Upper lobe of right lung (tissue), 1 donor: ENCODE data around the gene MTARC1. TPM values are rescaled to one million over a fixed set of nuclear protein-coding genes. Genes with fewer than 3 reads are reported as not detected.

ENCODE experiments used
- ATAC-seq: fragments of 200-7000 bp; cut with Tn5 transposase; one replicate; pipeline ENCODE4 v1.9.1; 2020; ENCODE audit warnings: mild to moderate bottlenecking, moderate library complexity
- DNase-seq: peaks from one replicate; pipeline ENCODE4 v3.0.0-alpha.2; 2020
- H3K27ac ChIP-seq: fragments of 200-600 bp; one replicate; pipeline ENCODE4 v1.8.0; 2022
- H3K27me3 ChIP-seq: fragments of 200-600 bp; one replicate; pipeline ENCODE4 v1.8.0; 2022; ENCODE audit warnings: mild to moderate bottlenecking
- H3K36me3 ChIP-seq: fragments of 200-600 bp; one replicate; pipeline ENCODE4 v1.8.0; 2022
- H3K4me1 ChIP-seq: fragments of 200-600 bp; one replicate; pipeline ENCODE4 v1.8.0; 2022
- H3K4me3 ChIP-seq: fragments of 200-600 bp; one replicate; pipeline ENCODE4 v1.8.0; 2022; ENCODE audit warnings: mild to moderate bottlenecking
- H3K9me3 ChIP-seq: fragments of 200-600 bp; one replicate; pipeline ENCODE4 v1.8.0; 2022
- intact Hi-C: fragments of 100-400 bp; cut with DNase I; formaldehyde crosslinking; loops from one replicate; pipeline ENCODE4 v1.11.0; 2022
- total RNA-seq: library from RNA; stranded (reverse); fragmentation: NEBNext Ultra II Directional; extraction: Animal tissue kit (Norgen Biotek cat#: 25700); gene quantifications from one replicate; pipeline ENCODE4 v1.2.1, GENCODE V29; 2021
- TF ChIP-seq, protein P1 (sequence below): fragments of 200-600 bp; IDR thresholded peaks from one replicate; pipeline ENCODE4 v1.8.0; 2022; ENCODE audit warnings: antibody characterized with exemption
- donor health status: DM: no; HTN: yes; CAD: no; lungs with severe emphysema.

MTARC1 gene
- total RNA-seq, 1 donor from 2014 or later, result 25.2 TPM

DNA sequence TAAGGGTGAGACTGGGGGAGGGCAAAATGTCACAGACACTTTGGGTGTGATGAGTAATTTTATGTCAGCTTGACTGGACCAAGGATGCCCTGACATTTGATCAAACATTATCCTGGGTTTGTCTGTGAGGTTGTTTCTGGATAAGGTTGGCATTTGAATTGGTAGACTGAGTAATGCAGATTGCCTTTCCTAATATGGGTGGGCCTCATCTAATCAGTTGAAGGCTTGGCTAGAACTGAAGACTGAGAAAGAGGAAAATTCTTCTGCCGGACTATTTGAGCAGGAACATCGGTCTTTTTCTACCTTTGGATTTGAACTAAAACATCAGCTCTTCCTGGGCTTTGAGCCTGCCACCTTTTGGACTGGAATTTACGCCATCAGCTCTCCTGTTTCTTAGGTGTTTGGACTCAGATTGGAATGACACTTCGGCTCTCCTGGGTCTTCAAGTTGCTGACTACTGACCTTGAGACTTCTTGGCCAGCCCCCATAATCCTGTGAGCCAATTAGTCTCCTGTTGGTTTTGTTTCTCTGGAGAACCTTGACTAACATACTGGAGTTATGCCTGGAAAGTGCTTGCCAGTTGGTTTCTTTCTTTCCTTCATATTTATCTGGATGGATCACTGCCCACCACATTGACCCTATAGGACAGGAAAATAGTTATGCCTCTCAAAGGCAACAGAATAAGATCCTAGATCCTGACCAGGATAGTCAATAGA lies 47.6 kb downstream of the MTARC1 start:
- peaks cover 3% of the 10 kb centered on the region for H3K4me1 ChIP-seq
- no peaks in the 10 kb centered on the region for H3K36me3 ChIP-seq
- H3K27me3 ChIP-seq, result no peaks in the 10 kb centered on the region
- no peaks in the 10 kb centered on the region for H3K9me3 ChIP-seq
- TF ChIP-seq, protein P1, sequence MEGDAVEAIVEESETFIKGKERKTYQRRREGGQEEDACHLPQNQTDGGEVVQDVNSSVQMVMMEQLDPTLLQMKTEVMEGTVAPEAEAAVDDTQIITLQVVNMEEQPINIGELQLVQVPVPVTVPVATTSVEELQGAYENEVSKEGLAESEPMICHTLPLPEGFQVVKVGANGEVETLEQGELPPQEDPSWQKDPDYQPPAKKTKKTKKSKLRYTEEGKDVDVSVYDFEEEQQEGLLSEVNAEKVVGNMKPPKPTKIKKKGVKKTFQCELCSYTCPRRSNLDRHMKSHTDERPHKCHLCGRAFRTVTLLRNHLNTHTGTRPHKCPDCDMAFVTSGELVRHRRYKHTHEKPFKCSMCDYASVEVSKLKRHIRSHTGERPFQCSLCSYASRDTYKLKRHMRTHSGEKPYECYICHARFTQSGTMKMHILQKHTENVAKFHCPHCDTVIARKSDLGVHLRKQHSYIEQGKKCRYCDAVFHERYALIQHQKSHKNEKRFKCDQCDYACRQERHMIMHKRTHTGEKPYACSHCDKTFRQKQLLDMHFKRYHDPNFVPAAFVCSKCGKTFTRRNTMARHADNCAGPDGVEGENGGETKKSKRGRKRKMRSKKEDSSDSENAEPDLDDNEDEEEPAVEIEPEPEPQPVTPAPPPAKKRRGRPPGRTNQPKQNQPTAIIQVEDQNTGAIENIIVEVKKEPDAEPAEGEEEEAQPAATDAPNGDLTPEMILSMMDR, result no peak
- ATAC-seq (no peak), DNase-seq (no peak)
- H3K27ac ChIP-seq, result no peak overlapping the region
- intact Hi-C loops, result no loop called here
- no peak overlapping the region for H3K4me3 ChIP-seq

Other genes starting within 250 kb of the MTARC1 start
- gene C1orf115, start 96.5 kb upstream of the MTARC1 start, total RNA-seq, result 35.3 TPM
- 58.6 TPM for gene MTARC2, start 38.6 kb upstream of the MTARC1 start, total RNA-seq
- 14.9 TPM for gene HLX, start 92.5 kb downstream of the MTARC1 start, total RNA-seq